ENCODE measurements around the gene CORO2A.

- no peak for TF ChIP-seq ZNF112 (tag by site-specific recombination; IDR thresholded peaks at IDR 0.05)
- TF ChIP-seq ZNF692 (tag by site-specific recombination; IDR thresholded peaks at IDR 0.05), result no peak
- no peak for TF ChIP-seq REST (tag by site-specific recombination; IDR thresholded peaks at IDR 0.05)
- TF ChIP-seq CTCF (tag by site-specific recombination; IDR thresholded peaks at IDR 0.05), result no peak
- TF ChIP-seq ZNF626 (tag by site-specific recombination; IDR thresholded peaks at IDR 0.05), result no peak
- no peak for TF ChIP-seq ZNF792 (tag by site-specific recombination; IDR thresholded peaks at IDR 0.05)
Observed at GRCh38 chr9:98203153-98203552, 10.7 kb upstream of the CORO2A start.
